Suprapubic skin (tissue), 4 donors: ENCODE measurements around the gene UBXN6. TPM values are rescaled to one million over a fixed set of nuclear protein-coding genes. Genes with fewer than 3 reads are reported as not detected.

Experiments used
- DNase-seq, 2 donors: peaks; one replicate each; pipeline ENCODE4 v3.0.0-alpha.2; 2019; ENCODE audit warnings: low spot score in 2 of 2
- H3K27ac ChIP-seq: fragments of 200-600 bp; sonication (generic); one replicate; pipeline ENCODE4 v1.5.1; 2019
- H3K27me3 ChIP-seq: fragments of 200-600 bp; sonication (generic); one replicate; pipeline ENCODE4 v1.5.1; 2019
- H3K36me3 ChIP-seq: fragments of 200-600 bp; sonication (generic); one replicate; pipeline ENCODE4 v1.5.1; 2019
- H3K4me1 ChIP-seq: fragments of 200-600 bp; sonication (generic); one replicate; pipeline ENCODE4 v1.5.1; 2019
- H3K4me3 ChIP-seq: fragments of 200-600 bp; sonication (generic); one replicate; pipeline ENCODE4 v1.5.1; 2019; ENCODE audit warnings: mild to moderate bottlenecking
- H3K9me3 ChIP-seq: fragments of 200-600 bp; sonication (generic); one replicate; pipeline ENCODE4 v1.5.1; 2019
- CTCF ChIP-seq, 2 donors: fragments of 200-600 bp in 1 of 2; fragments of 450-650 bp in 1 of 2; sonication (generic) in 1 of 2; IDR thresholded peaks; one replicate each; pipeline ENCODE4 v1.5.1; 2016 to 2019; ENCODE audit warnings: antibody characterized with exemption in 2 of 2, mild to moderate bottlenecking in 1 of 2, moderate library complexity in 1 of 2
- EP300 ChIP-seq: sonication (generic); formaldehyde crosslinking; IDR thresholded peaks from one replicate; pipeline ENCODE4 v1.6.1; 2017; ENCODE audit warnings: antibody characterized with exemption
- POLR2A ChIP-seq, 2 donors: fragments of 450-650 bp; IDR thresholded peaks; one replicate each; pipeline ENCODE4 v1.6.1; 2017; ENCODE audit warnings: antibody characterized with exemption in 2 of 2, mild to moderate bottlenecking in 2 of 2, moderate library complexity in 2 of 2
- POLR2AphosphoS5 ChIP-seq, 3 donors: sonication (generic); formaldehyde crosslinking; IDR thresholded peaks; one replicate each; pipeline ENCODE4 v1.6.1; 2017; ENCODE audit warnings: antibody characterized with exemption in 3 of 3
- WGBS: methylation state at CpG from one replicate; pipeline ENCODE4 v1.1.5; 2018; 5-methylcytosine and 5-hydroxymethylcytosine counted together
- total RNA-seq, 4 donors: library from RNA; depleted of rRNA; stranded (reverse); fragments of >200 nt; gene quantifications; one replicate each; pipeline ENCODE4 v1.1.0, GENCODE V29; 2016

UBXN6 gene
- total RNA-seq, 4 donors from 2014 or later = 108 to 257 (median 167) TPM

DNA sequence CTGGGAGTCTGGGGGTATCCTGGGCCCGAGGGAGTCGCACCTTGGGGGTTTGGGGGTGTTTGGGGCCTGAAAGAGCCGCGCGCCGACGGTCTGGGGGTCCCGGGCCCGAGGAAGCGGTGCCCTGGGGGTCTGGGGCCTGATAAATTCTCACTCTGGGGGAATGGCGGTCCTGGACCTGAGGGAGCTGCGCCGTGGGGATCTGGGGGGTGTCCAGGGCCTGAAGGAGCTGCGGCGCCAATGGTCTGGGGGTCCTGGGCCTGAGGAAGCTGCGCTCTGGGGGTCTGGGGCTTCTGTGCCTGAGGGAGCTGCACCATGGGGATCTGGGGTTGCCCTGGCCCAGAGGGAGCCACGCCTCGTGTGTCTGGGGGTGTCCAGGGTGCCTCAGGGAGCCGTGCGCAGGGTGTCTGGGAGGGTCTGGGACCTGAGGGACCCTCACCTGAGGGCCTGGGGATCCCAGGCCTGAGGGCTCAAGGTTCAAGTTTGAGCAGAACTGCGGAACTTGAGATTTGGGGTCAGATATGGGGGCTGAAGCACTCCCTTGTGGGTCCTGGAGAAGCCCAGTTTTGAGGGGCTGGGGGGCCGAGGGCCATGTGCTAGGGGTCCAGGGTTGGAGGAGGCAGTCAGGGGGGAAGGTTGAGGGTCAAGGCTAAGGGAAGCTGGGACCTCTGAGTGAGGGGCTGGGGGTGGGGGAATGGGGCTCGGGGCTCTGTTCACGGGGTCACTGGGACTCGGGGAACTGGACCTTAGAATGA, 15.6 kb upstream of the UBXN6 start:
- H3K4me1 ChIP-seq = peaks cover 31% of the 10 kb centered on the region
- no peaks in the 10 kb centered on the region for H3K27me3 ChIP-seq
- peaks cover 24% of the 10 kb centered on the region for H3K36me3 ChIP-seq
- peak in 1 of 2 donors; percentile 70 for DNase-seq
- H3K4me3 ChIP-seq = peak overlapping the region; percentile 96
- WGBS = 31% methylated on average over 9 of the region's 25 CpGs
- TF ChIP-seq POLR2AphosphoS5 (IDR thresholded peaks at IDR 0.05) = no peak
- no peak for TF ChIP-seq CTCF (IDR thresholded peaks at IDR 0.05)
- TF ChIP-seq EP300 = no peak
- no peak for TF ChIP-seq POLR2A (IDR thresholded peaks at IDR 0.05)
- H3K9me3 ChIP-seq = no peaks in the 10 kb centered on the region
- no peak overlapping the region for H3K27ac ChIP-seq

DNA sequence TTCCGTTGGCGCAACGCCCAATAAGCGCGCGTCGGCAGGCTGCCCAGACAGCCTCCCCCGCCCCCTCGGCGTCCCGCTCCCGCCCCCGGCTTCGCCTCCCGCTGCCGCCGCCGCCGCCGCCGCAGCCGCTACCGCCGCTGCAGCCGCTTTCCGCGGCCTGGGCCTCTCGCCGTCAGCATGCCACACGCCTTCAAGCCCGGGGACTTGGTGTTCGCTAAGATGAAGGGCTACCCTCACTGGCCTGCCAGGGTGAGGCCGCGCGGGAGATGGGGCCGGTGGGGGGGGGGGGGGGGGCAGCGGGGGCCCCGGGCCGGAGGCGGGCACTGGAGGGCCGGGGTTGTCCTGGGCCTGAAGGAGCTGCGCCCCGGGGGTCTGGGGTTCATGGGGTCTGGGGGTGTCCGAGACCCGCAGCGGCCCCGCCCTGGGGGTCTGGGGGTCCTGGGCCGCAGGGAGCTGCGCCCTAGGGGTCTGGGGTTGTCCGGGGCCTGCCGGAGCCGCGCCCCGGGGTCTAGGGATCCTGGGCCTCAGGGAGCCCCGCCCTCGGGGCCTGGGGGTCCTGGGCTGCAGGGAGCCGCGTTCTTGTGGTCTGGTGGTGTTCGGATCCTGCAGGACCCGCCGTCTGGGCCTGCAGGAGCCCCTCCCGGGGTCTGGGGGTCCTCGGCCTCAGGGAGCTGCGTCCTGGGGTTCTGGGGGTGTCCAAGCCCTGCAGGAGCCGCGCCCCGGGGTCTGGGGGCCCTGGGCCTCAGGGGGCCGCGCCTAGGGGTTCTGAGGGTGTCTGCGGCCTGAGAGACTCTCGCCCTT, 14.8 kb upstream of the UBXN6 start, which contains the start of gene HDGFL2:
Gene HDGFL2 (plus strand): TSS at position 124 of the 801 bp plus-strand sequence. CDS start 54 bp downstream, at position 178.
- WGBS = 0% methylated on average over 14 of the region's 71 CpGs
- Histone ChIP-seq H3K4me1 (peaks cover 31% of the 10 kb centered on the region), H3K9me3 (no peaks in the 10 kb centered on the region), H3K27me3 (no peaks in the 10 kb centered on the region), H3K4me3 (peak within 1 kb of the TSS; percentile 96), H3K36me3 (peaks cover 22% of the 10 kb centered on the region), H3K27ac (peak within 1 kb of the TSS; percentile 89)
- TF ChIP-seq CTCF (IDR thresholded peaks at IDR 0.05) (no peak), POLR2AphosphoS5 (IDR thresholded peaks at IDR 0.05) (no peak), POLR2A (IDR thresholded peaks at IDR 0.05) (no peak), EP300 (no peak)
- peak in 1 of 2 donors; percentile 71 for DNase-seq

DNA sequence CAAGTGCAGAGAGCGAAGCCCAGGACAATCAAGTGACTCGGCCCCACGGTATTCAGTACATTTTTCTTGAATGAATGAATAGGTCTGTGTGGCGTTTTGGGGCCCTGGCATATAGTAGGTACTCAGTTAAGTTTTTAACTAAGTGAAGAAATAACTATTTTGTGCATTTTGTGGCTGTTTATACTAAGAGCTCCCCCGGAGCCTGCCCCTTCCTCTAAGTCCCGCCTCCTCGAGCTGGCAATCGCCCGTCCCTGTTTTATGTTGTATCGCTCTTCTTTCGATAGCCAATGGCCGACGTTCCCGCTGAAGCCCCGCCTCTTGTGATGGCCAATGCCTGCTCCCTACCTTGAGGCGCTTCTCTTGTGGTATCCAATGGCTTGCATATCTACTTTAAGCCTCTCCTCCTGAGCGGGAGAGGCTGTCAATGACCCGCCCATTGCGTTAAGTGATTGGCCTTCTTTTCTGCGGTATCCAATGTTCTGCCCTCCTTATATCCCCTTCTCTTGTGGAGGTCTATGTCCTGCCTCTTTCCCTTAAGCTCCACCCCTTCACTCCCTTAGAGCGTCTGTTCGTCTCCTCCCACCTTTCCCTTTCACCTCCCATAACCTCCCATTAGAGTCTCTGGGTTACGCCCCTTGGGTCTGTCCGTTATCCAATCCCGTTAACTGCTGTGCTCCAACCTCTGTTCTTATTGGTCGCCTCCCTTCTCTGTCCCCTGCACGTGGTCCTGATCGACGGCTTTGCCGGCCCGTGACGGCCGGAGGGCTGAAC, 14.0 kb upstream of the UBXN6 start:
- 1% methylated on average over 33 of the region's 33 CpGs for WGBS
- Histone ChIP-seq H3K4me1 (peaks cover 31% of the 10 kb centered on the region), H3K27ac (peak overlapping the region; percentile 89), H3K4me3 (peak overlapping the region; percentile 96), H3K27me3 (no peaks in the 10 kb centered on the region), H3K9me3 (no peaks in the 10 kb centered on the region), H3K36me3 (peaks cover 14% of the 10 kb centered on the region)
- no peak for TF ChIP-seq CTCF (IDR thresholded peaks at IDR 0.05)
- TF ChIP-seq POLR2AphosphoS5 (IDR thresholded peaks at IDR 0.05) = peak in 1 of 3 donors; percentile 65
- TF ChIP-seq POLR2A (IDR thresholded peaks at IDR 0.05) = no peak
- peak; percentile 99 for DNase-seq

- WGBS = 87% methylated on average over 3 of the region's 3 CpGs
Observed at GRCh38 chr19:4467835-4468234, 10.2 kb upstream of the UBXN6 start.

More at GRCh38 chr19:4467835-4468234, 10.2 kb upstream of the UBXN6 start:
- Histone ChIP-seq H3K27me3 (no peaks in the 10 kb centered on the region), H3K27ac (no peak overlapping the region), H3K9me3 (no peaks in the 10 kb centered on the region), H3K36me3 (no peaks in the 10 kb centered on the region), H3K4me3 (no peak overlapping the region), H3K4me1 (peaks cover 9% of the 10 kb centered on the region)
- DNase-seq = no peak
- TF ChIP-seq POLR2AphosphoS5 (IDR thresholded peaks at IDR 0.05) (no peak), POLR2A (IDR thresholded peaks at IDR 0.05) (no peak), CTCF (IDR thresholded peaks at IDR 0.05) (no peak), EP300 (no peak)
